Stimulated activated CD4-positive, alpha-beta T cell treated with anti-CD3 and anti-CD28 coated beads, Interleukin-4, amount 100 ng/mL, for 4 hours (primary cell): Measurements from ENCODE around the gene R3HDM1.
A peak's percentile ranks its signal among the peaks of the same experiment; 100 is the strongest.

Experiments
- DNase-seq, 2 experiments: peaks; one replicate each; pipeline ENCODE4 v3.0.0-alpha.2; 2020

R3HDM1 gene

GRCh38 chr2:135732561-135732960, 201.3 kb downstream of the R3HDM1 start:
- no peak for DNase-seq

- DNase-seq: no peak
These were observed 201.8 kb downstream of the R3HDM1 start for GRCh38 chr2:135733045-135733444.

GRCh38 chr2:135736546-135736945, 205.3 kb downstream of the R3HDM1 start:
- DNase-seq: no peak

GRCh38 chr2:135740206-135740605, 208.9 kb downstream of the R3HDM1 start:
- DNase-seq: no peak

- DNase-seq: no peak
These were observed 209.7 kb downstream of the R3HDM1 start for GRCh38 chr2:135741043-135741394.

GRCh38 chr2:135741395-135742324, 210.4 kb downstream of the R3HDM1 start, which contains the start of gene UBXN4:
Gene UBXN4 (plus strand): TSS chr2:135741855. CDS start chr2:135741930, 75 bp downstream.
- peak; percentile 89 to 98 for DNase-seq

- DNase-seq: peak in 1 of 2 experiments; percentile 15
These were observed 211.1 kb downstream of the R3HDM1 start for GRCh38 chr2:135742325-135742757.

GRCh38 chr2:135743860-135744259, 212.6 kb downstream of the R3HDM1 start:
- no peak for DNase-seq

- peak; percentile 8 to 25 for DNase-seq
These were observed 213.6 kb downstream of the R3HDM1 start for GRCh38 chr2:135744760-135745314.

GRCh38 chr2:135745545-135745944, 214.3 kb downstream of the R3HDM1 start:
- DNase-seq: no peak

- no peak for DNase-seq
These were observed 224.3 kb downstream of the R3HDM1 start for GRCh38 chr2:135755573-135755972.

- DNase-seq: no peak
These were observed 225.4 kb downstream of the R3HDM1 start for GRCh38 chr2:135756692-135757091.

GRCh38 chr2:135762022-135762421, 230.7 kb downstream of the R3HDM1 start:
- no peak for DNase-seq

- DNase-seq: no peak
These were observed 231.2 kb downstream of the R3HDM1 start for GRCh38 chr2:135762530-135762929.

- DNase-seq: no peak
These were observed 237.6 kb downstream of the R3HDM1 start for GRCh38 chr2:135768863-135769262.

- no peak for DNase-seq
These were observed 242.0 kb downstream of the R3HDM1 start for GRCh38 chr2:135773319-135773718.

GRCh38 chr2:135773917-135774316, 242.6 kb downstream of the R3HDM1 start:
- no peak for DNase-seq
